Panc1 (cell line): ENCODE results near the gene HDGFL2.

Source experiments
- CTCF ChIP-seq: fragments of 450-650 bp; IDR thresholded peaks from 2 replicates; pipeline ENCODE4 v1.5.1; 2017; ENCODE audit warnings: mild to moderate bottlenecking
- POLR2AphosphoS5 ChIP-seq: IDR thresholded peaks from 2 replicates; pipeline ENCODE4 v1.6.1; 2012; ENCODE audit warnings: mild to moderate bottlenecking, low read depth, low read length, moderate library complexity
- SIN3A ChIP-seq: IDR thresholded peaks from 2 replicates; pipeline ENCODE4 v1.6.1; 2012; ENCODE audit warnings: low read depth, mild to moderate bottlenecking, low read length, moderate library complexity, borderline replicate concordance; ENCODE audit not compliant: insufficient read depth
- TCF7L2 ChIP-seq: IDR thresholded peaks from 2 replicates; pipeline ENCODE4 v1.6.1; 2011; ENCODE audit warnings: mild to moderate bottlenecking, low read depth, low read length, inconsistent platforms

DNA sequence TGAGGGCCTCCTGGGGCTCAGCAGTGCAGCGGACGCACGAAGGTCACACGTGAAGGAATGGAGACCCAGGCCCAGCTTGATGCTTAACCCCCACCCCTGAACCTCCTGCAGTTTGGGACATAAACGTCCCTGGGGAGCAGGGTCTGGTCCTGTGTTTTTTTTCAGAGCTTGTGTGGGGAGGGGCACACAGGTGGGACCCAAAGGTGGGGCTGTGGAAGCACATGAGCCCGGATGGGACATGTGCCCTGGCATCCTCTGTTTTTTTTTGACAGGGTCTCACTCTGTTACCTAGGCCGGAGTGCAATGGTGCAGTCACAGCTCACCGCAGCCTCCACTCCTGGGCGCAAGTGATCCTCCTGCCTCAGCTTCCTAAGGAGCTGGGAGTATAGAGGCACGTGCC is 35.0 kb upstream of the HDGFL2 start:
- TF ChIP-seq CTCF (no peak), POLR2AphosphoS5 (no peak), SIN3A (no peak), TCF7L2 (no peak)
